ENCODE measurements around the gene TIGD3.

TIGD3 gene

DNA sequence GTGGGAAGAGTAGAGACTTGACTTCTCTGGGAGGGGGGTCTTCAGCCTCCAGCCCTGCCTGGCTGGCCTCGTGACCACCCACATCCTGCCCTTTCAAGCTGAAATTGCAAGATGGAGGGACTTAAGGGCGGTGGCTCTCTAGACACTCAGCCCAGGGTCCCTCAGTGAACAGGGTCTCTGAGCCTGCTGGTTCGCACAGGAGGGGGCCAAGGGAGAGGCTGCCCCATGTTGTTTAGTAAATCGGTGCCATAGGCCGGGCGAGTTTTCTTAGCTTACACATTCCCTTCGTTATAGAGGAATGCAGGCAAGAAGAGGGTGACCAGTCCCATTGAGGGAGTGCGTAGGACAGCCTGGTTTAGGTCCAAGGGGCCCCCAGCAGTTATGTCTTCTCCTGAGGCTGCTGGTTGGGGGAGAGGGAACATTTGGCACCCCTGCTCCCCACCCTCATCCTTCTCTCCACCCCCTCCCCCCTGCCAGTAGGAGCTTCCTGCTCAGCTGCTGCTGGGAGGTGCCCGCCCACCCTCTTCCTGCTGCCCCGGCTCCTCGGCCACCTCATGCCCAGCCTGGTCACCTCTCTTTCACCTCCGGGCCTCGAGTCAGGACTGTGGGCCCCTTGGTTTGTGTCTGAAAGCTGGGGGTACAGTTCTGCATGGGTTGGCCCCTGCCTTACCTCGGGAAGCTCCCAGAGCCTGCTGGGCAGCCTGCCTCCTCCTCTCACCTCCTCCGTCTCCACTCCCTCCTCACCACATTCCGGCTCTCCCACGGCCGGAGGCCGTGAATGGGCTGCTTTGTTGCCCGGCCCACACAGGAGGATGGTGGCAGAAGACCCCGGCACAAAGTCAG lies 35.8 kb downstream of the TIGD3 start:
- DNase-seq (ENCODE audit: low spot score): no peak

DNA sequence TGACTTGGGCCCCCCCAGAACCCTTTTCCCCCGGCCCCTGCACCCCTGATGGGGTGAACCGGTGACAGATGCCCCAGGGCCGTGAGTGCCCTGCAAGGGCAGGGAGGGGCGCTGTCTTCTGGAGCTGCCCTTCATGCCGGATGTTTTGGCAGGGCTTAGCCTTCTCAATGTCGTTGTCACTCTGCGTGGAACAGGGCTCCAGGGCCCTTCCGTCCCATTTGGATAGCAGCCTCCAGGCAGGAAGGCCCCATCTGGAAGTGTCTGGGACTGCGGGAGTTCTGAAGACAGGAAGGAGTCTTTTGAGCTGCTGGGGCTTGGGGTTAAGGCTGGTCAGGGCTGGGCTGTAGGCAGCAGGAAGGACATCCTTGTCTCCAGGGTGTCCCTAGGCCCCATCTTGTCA lies 36.4 kb downstream of the TIGD3 start:
- peak; percentile 37 for DNase-seq (ENCODE audit: low spot score)

DNA sequence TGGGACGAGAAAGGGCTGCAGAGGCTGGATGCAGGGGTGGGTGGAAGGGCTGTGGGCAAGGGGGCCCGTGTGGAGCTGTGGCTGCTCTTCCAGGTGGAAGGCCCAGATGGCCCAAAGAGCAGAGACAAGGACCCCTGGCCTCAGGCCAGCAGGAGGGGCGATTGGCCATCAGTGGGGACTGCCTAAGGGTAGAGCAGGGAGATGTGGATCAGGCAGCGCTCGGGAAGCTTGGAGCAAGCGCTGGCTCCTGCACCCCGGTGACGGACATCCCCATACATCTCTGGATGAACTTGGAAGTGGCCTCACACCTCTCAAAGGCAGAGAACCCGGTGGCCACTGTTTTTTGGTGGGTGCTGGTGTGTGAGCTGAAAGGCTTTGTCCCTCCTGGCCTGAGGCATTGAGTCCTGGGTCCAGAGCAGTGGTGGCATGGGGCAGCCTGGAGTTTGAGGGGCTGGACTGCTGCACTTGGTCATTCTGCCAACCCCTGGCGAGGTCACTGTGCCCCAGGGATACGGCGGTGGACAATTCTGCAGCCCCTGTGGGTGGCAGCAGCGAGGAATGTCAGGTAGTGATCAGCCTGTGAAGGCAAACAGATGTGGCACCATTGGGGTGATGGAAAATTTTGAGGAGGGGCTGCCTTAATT lies 37.8 kb downstream of the TIGD3 start:
- no peak for DNase-seq (ENCODE audit: low spot score)

GRCh38 chr11:65392899-65393298 lies 38.3 kb downstream of the TIGD3 start:
- no peak for DNase-seq (ENCODE audit: low spot score)

- no peak for DNase-seq (ENCODE audit: low spot score)
These were observed 39.0 kb downstream of the TIGD3 start for GRCh38 chr11:65393513-65394079.

- no peak for DNase-seq (ENCODE audit: low spot score)
These were observed 39.6 kb downstream of the TIGD3 start for GRCh38 chr11:65394125-65394536.

DNA sequence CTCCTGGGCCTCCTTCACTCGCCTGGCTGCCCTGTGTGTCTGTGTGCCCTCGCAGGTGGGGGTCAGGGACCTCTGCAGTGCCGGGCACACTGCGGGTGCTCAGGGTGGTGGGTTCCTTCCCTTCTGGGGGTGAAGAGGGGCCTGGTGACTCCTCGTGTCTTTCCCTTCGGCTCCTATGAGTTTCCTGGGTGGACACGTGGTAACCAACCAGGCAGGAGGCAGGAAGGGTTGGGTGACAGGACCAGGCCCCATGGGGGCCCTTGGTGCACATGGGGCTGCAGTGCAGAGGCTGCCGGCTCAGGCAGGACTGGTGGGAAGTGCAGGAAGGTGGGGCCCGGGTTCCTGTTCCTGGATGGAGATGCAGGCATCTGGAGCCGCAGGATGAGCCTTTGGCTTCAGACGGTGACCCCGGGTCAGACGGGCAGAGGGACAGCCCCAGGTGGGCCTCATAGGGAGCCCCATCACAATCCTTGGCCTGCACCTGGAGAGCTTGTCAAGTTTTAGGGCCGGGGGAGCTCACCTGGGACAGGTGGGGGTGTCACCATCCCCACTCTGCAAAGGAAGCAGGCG lies 41.5 kb downstream of the TIGD3 start:
- no peak for DNase-seq (ENCODE audit: low spot score)

GRCh38 chr11:65396769-65397745 lies 42.5 kb downstream of the TIGD3 start:
- no peak for DNase-seq (ENCODE audit: low spot score)

- DNase-seq (ENCODE audit: low spot score): no peak
These were observed 43.9 kb downstream of the TIGD3 start for GRCh38 chr11:65398362-65398910.

DNA sequence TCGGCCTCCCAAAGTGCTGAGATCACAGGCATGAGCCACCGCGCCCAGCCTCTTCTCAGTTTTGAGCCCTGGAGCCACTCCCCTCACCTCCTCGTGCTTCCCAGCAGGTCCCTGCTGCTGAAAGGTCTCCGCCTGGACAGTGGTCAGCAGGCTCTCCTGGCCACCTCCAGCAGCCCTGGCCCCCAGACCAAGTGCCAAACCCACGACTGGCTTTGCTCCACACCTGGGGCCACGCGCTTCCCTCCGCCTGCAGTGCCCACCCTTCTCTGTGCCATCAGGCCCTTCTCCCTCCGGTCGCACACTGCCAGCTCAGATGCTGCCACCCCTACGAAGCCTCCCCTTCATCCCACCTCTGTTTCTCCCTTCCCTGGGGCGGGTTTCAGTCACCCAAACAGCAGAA lies 44.7 kb downstream of the TIGD3 start:
- no peak for DNase-seq (ENCODE audit: low spot score)

DNA sequence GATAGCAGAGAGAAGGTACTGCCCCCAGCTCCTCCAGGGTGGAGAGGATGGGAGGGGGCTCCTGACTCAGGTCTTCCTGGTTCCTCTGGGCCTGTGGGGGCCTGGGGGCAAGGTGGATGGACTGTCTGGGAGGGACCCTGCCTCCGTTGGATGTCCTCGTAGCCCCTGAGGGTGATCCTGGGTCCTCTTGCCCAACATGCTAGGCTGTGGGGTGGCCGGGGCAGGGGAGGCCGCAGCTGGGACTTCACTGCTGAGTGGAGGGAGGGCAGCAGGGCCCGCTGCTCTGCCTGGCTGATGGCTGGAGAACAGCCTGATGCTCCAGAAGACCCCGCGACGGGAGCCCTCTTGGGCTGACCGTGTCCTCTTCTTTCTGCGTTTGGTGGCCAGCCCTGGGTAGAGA lies 45.3 kb downstream of the TIGD3 start:
- no peak for DNase-seq (ENCODE audit: low spot score)

DNA sequence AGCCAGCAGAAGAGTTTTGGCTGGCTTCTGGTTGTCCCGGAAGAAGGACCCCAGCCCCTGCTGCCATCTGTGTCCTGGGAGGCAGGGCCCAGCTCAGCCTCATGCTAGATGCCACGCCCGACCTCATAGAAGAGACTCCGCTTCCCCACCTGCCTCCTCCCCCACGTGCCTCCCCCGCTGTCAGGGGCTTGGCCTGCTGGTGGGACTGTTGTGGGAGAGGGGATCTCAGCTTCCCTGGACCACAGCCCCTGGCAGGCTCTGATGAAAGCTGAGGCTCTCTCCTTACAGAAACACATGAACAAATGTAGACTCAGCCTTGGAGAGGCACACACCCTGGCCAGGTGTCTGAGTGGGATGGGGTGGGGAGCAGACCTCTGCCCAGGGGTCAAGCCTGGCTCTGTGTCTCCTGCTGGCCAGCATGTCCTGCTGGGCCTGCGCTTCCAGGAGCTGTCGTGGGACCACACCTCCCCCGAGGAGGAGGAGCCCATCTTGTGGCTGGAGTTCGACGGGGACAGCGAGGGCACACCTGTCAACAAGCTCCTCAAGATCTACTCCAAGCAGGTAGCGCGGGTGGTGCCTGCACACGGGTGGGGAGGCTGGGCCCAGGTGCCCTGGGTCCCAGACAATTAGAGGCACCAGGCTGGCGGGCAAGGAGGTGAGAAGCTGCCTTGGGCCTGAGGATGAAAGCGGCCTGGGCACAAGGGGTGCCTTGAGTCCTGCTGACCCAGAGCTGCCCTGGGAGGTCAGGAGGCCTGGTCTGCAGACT lies 45.9 kb downstream of the TIGD3 start:
- no peak for DNase-seq (ENCODE audit: low spot score)

- no peak for DNase-seq (ENCODE audit: low spot score)
These were observed 46.7 kb downstream of the TIGD3 start for GRCh38 chr11:65401073-65401802.

DNA sequence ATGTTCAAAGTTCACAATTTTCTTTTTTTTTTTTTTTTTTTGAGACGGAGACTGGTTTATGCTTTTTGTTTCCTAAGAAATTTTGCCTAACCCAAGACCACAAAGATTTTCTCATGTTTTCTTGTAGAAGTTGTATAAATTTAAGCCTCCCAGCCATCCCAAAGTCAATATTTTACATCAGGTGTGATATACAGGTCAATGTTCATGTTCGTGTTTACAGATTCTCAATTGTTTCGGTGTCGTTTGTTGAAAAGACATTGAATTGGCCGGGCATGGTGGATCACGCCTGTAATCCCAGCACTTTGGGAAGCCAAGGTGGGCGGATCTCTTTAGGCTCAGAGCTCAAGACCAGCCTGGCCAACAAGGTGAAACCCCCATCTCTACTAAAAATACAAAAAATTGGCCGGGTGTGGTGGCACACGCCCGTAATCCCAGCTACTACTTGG lies 47.3 kb downstream of the TIGD3 start:
- DNase-seq (ENCODE audit: low spot score): no peak

DNA sequence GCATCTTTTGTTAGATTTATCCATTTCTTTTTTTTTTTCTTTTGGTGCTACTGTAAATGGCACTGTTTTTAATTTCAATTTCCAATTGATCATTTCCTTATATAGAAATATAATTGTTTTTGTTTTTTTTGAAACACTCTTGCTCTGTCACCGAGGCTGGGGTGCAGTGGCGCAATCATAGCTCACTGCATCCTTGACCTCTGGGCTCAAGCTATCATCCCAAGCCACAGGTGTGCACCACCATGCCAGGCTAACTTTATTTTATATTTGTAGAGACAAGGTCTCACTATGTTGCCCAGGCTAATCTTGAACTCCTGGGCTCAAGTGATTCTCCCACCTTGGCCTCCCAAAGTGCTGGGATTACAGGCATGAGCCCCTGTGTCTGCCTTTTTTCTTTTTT lies 48.2 kb downstream of the TIGD3 start:
- no peak for DNase-seq (ENCODE audit: low spot score)

- no peak for DNase-seq (ENCODE audit: low spot score)
These were observed 49.1 kb downstream of the TIGD3 start for GRCh38 chr11:65403607-65404121.

DNA sequence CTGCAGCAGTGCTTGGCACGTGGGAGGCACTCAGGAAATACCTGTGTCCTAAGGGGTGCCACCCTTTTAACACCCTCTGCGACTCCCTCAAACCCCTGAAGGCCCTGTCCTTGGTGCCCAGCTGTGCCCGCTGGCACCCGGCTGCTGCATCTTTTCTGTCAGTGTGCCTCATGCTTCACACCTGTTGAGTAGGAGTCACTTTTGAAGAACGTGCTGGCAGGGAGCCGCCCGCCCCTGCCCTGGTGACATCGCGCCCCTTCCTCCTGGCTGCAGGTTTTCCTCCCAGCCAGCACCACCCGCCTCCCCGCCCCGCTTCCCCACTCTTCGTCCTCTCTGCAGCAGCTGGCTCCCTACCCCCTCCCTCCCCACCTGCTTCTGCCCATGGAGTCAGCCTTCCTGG lies 49.7 kb downstream of the TIGD3 start:
- no peak for DNase-seq (ENCODE audit: low spot score)

DNA sequence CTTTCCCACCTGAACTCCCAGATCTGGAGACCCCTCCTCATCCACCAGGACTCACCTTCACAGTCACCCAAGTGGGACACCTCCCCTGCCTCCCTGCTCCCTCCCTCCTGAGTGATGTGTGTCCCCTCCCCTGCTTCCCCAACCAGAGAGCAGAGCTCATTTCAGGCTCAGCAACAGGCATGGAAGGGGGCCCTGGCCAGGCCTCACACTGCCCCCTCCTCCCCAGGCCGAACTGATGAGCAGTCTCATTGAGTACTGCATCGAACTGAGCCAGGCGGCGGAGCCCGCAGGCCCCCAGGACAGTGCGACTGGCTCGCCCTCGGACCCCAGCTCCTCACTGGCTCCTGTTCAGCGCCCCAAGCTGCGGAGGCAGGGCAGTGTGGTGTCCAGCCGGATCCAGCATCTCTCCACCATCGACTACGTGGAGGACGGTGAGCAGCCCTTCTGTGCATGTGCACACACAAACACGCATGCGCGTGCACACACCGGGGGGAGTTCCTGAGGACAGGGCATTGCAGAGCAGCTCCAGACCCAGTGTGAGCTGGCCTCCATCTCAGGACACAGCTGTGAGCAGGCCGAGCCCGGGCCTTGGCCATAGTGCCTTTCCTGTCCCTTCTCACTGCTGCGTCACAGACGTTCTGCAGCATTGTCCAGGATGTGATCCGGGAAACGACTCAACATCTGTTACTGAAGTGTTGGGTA lies 50.2 kb downstream of the TIGD3 start:
- no peak for DNase-seq (ENCODE audit: low spot score)
